ENCODE results near the gene ILF3.

ILF3 gene

DNA sequence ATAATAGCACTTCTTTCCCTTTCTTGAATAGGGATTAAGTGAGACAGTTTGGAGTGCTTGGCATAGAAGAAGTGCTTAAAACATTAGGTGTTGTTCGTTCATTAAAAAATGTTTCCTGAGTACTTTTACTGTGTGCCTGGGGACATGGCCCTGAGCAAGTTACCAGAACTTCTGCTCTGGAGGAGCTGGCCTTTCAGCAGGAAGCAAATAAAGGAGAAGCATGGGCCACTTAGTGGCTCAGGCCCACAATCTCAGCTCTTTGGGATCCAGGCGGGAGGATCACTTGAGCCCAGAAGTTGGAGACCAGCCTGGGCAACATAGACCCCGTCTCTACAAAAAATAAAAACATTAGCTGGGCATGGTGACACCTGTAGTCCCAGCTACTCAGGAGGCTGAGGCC is 69.4 kb downstream of the ILF3 start:
- no peak overlapping the region for H3K4me3 ChIP-seq (ENCODE audit: low read depth in 1 of 2, low read length in 1 of 2)
- H3K27ac ChIP-seq = peak overlapping the region; percentile 66
- no peaks in the 10 kb centered on the region for H3K9me3 ChIP-seq
- no peaks in the 10 kb centered on the region for H3K27me3 ChIP-seq
- no peak for TF ChIP-seq CTCF (IDR thresholded peaks at IDR 0.05)
- peaks cover 4% of the 10 kb centered on the region for H3K36me3 ChIP-seq
- peaks cover 46 to 73% of the 10 kb centered on the region in 2 experiments for H3K4me1 ChIP-seq (ENCODE audit: control insufficient read depth in 1 of 2, insufficient read depth in 1 of 2, low read depth in 1 of 2, low read length in 1 of 2)

- H3K4me3 ChIP-seq (ENCODE audit: low read depth in 1 of 2, low read length in 1 of 2) = no peak overlapping the region
- no peaks in the 10 kb centered on the region for H3K9me3 ChIP-seq
- peak overlapping the region; percentile 66 for H3K27ac ChIP-seq
- H3K4me1 ChIP-seq (ENCODE audit: control insufficient read depth in 1 of 2, insufficient read depth in 1 of 2, low read depth in 1 of 2, low read length in 1 of 2) = peaks cover 45 to 73% of the 10 kb centered on the region in 2 experiments
- peaks cover 4% of the 10 kb centered on the region for H3K36me3 ChIP-seq
- no peaks in the 10 kb centered on the region for H3K27me3 ChIP-seq
- TF ChIP-seq CTCF (IDR thresholded peaks at IDR 0.05) = no peak
Measured at GRCh38 chr19:10724573-10725071, 70.5 kb downstream of the ILF3 start.

- H3K4me3 ChIP-seq (ENCODE audit: low read depth in 1 of 2, low read length in 1 of 2) = no peak overlapping the region
- no peak for TF ChIP-seq CTCF (IDR thresholded peaks at IDR 0.05)
- peaks cover 4% of the 10 kb centered on the region for H3K36me3 ChIP-seq
- peaks cover 45 to 73% of the 10 kb centered on the region in 2 experiments for H3K4me1 ChIP-seq (ENCODE audit: control insufficient read depth in 1 of 2, insufficient read depth in 1 of 2, low read depth in 1 of 2, low read length in 1 of 2)
- peak overlapping the region; percentile 33 for H3K27ac ChIP-seq
- no peaks in the 10 kb centered on the region for H3K9me3 ChIP-seq
- no peaks in the 10 kb centered on the region for H3K27me3 ChIP-seq
Measured at GRCh38 chr19:10725415-10725814, 71.3 kb downstream of the ILF3 start.

- Histone ChIP-seq H3K27me3 (no peaks in the 10 kb centered on the region), H3K4me1 (ENCODE audit: control insufficient read depth in 1 of 2, insufficient read depth in 1 of 2, low read depth in 1 of 2, low read length in 1 of 2) (peaks cover 45 to 73% of the 10 kb centered on the region in 2 experiments), H3K36me3 (peaks cover 4% of the 10 kb centered on the region), H3K27ac (peak overlapping the region; percentile 60), H3K4me3 (ENCODE audit: low read depth in 1 of 2, low read length in 1 of 2) (no peak overlapping the region), H3K9me3 (no peaks in the 10 kb centered on the region)
- TF ChIP-seq CTCF (IDR thresholded peaks at IDR 0.05) = no peak
Measured at GRCh38 chr19:10726268-10726667, 72.1 kb downstream of the ILF3 start.

GRCh38 chr19:10727685-10728201 is 73.6 kb downstream of the ILF3 start:
- Histone ChIP-seq H3K36me3 (peaks cover 4% of the 10 kb centered on the region), H3K4me3 (ENCODE audit: low read depth in 1 of 2, low read length in 1 of 2) (no peak overlapping the region), H3K27me3 (no peaks in the 10 kb centered on the region), H3K9me3 (no peaks in the 10 kb centered on the region), H3K27ac (peak overlapping the region; percentile 60), H3K4me1 (ENCODE audit: control insufficient read depth in 1 of 2, insufficient read depth in 1 of 2, low read depth in 1 of 2, low read length in 1 of 2) (peaks cover 60 to 75% of the 10 kb centered on the region in 2 experiments)
- no peak for TF ChIP-seq CTCF (IDR thresholded peaks at IDR 0.05)

Measured in neutrophil (primary cell).